Limb (tissue), 2 donors: Measurements from ENCODE around the gene GPATCH2L.

Source experiments
- DNase-seq, 2 donors: peaks; one replicate each; pipeline ENCODE4 v3.0.0-alpha.2; 2016; ENCODE audit errors: extremely low spot score in 2 of 2

Gene GPATCH2L

DNA sequence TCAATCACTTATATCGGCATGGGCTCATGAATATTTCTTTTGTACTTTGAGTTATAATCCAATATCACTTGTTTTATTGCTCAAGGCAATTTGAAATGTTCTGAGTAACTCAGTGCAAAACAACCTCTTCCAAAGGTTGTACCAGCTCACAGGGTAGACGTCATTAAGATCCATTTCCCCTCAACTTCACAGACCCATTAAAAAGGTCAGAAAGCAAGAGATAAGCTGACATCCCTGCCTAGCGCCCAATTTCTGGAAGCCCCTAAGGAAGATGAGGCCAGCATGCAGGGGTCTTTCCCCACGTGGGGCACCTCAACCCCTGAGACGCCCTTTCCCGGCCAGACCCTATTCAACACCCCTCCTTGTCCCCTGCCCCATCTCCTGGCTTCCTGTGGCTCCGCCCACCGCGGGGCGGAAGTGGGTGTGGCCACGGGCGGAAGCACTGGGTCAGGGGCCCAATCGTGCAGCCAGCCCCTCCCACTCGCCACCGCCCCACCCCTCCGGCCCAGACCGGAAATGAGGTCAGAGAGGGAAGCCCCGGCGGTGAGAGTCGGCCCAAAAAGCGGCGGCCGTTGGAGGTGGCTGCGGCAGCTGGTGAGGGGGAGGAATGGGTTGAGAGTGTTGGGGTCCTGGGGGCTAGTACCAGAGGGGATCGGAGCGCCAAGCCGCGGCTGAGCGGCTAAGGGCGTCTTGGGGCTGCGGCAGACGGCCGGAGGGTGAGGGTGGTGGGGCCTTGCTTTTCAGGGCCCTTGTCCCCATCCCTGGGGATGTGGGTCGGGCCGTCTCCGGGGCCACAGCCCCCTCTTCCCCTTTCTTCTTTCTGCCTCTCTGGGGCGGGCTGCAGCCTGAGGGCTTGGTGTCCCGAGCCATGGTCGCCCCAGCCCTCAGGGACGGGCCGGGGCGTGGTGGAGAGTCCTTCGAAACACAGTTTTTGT lies at the start of gene GPATCH2L:
GPATCH2L (plus strand) TSS at position 525 of the 935 bp plus-strand sequence. CDS start 2,442 bp downstream, outside the sequence.
- peak; percentile 90 to 99 for DNase-seq

DNA sequence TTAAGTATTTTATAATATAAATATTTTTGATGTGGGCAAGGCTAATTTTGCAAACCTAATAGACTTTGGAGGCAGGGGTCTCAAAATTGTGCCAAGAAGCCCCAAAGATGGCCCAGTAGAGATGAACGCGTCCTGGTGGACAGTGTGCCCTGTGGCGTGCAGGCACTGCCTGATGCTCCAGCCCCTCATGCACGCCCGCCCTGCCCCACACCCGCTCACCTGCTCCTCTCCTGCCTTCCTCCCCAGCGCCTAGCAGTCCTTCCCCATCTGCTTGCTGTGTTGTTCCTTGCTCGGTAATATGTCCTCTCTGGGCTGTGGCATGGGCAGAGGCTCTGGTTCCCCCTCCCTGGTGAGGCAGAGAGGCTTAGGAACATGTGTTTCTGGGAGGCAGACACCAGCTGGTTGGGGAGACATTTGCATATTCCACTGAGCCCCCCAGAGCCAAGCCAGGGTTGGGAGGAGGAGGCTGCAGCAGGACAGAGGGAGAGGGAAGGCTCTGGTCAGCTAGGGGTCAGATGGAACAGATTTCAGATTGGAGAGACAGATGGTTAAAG lies 46.8 kb upstream of the GPATCH2L start:
- DNase-seq, result no peak

DNA sequence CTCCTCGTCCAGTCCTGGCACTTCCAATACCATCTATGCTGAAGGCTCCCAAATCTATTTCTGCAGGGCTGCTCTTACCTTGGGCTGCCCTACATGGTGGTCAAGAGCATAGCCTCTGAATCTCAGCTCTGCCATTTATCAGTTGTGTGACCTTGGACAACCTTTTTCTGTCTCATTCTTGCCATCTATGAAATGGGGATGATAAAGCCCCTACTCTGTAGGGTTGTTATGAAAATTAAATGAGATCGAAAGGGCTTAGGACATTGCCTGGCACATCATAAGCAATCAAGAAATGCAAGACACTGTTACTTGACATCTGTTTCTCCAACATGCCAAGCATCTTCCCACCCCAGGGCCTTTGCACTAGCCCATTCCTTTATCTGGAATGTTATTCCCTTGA lies 45.5 kb upstream of the GPATCH2L start:
- DNase-seq, result no peak

DNA sequence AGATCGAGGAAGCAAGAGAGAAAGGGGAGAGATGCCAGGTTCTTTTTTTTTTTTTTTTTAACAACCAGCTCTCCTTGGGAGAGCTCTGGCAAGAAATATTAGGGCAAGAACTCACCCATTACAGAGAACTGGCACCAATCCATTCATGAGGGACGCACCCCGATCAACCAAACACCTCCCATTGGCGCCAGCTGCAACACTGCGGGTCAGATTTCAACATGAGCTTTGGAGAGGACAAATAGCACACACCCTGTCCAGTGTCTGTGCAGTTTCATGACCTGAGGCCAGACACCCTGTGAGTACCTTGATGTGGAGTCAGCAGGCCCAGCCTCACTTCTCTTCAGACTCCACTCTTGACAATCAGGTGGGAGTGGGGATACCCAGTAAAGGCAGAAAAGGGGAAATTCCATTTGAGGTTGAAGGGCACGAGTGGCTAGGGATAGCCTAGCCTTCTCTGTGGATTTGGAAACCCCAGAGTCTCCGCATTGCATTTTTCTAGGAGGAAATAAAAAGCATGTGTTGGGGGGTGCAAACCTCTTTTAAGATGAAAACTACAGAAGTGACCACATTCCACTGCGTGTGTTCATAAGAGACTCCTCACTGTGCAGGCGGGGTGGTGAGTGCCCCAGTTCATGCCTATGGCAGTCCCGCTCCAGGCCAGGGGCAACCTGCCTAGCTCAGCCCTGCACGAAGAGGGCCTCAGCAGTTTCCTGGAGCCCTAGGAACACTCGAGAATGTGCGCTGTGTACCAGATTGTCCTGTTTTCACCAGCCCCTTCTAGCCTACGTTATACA lies 42.4 kb upstream of the GPATCH2L start:
- DNase-seq, result no peak

DNA sequence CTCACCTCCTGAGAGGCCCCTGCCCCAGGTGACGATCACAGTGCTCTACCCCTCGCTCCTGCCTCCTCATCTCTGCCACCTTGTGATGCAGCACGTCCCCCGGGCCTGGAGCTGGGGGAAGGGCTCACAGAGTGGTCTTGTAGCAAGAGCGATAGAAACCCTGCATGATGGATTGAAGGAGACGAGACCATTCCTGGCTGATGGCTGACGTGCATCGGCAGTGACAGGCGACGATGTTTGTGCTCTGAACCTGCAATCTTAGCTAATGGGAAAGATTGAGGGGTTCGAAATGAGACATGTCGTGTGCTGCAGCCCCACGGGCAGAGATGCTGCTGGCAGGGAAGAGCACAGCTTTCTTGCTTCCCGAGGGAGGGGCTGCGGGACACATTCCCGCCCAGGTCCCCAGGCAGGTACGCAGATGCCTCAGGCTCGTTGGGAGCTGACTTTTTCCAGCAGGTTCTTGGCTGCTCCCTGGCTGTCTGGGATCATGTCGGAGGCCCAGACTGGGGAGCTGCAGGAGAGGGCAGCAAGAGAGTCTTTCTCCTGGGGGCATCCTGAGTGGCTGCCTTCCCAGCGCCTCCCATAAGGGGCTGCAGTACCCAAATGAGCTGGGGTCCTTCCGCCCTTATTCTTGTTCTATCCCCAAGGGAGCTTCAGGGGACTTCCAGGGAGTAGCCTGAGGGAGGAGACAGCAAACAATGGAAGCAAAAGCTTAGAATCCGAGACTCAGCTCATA lies 38.7 kb upstream of the GPATCH2L start:
- no peak for DNase-seq

DNA sequence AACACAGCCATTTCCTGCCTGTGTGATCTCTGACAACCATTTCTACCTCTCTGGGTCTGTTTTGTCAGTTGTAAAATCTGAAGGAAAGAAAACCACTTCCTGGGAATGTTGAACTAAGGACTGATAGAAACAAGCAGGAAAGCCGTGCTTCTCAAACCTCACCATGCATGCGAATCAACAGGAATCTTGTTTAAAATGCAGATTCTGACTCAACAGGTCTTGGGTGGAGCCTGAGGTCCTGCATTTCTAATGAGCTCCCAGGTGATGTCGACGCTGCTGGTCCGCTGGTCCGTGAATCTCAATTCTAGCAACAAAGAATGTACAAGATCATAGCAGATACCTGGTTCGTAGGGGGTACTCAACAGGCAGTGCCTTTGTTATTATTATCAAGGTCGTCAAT lies 38.0 kb upstream of the GPATCH2L start:
- no peak for DNase-seq

- no peak for DNase-seq
Observed at GRCh38 chr14:76115010-76115422, 36.7 kb upstream of the GPATCH2L start.

- peak in 1 of 2 donors; percentile 58 for DNase-seq
Observed at GRCh38 chr14:76117789-76118484, 33.8 kb upstream of the GPATCH2L start.

DNA sequence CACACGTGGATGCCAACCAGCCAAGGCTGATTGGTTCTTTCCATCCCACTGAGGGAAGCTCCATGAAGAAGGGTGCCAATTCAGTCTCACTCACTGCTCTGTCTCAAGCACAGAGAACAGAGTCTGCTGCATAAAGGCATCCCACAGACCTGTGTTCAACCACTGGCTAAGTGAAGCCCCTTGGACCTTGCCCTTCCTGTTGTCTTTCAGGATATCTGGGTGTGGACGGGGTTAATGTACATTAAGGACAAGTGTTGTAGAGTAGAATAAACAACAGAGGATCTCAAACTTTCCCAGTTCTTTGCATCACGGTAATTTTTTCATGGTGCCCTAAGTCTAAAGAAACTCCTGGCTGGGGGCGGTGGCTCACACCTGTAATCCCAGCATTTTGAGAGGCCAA lies 33.1 kb upstream of the GPATCH2L start:
- no peak for DNase-seq

GRCh38 chr14:76121089-76121748 lies 30.5 kb upstream of the GPATCH2L start:
- no peak for DNase-seq

GRCh38 chr14:76123426-76124225 lies 28.1 kb upstream of the GPATCH2L start:
- DNase-seq, result no peak

DNA sequence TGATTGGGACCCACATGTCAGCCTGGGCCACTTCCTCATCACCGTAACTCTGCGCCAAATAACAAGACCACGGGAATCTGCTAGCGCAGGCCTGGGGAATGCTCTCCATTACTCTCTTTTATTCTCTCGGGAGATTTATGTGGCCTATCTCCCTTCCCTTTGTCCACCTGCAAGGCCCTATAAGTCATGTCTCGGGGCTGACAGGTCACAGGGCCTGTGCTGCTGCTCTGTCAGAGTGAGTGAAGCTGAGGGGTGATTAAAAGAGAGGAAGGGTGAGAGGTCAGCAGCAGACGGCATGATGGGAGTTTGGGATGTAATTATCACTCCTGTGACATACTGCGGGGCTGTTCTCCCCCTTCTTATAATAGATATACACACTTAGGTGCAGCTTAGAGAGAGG lies 26.2 kb upstream of the GPATCH2L start:
- no peak for DNase-seq

- DNase-seq, result no peak
Observed at GRCh38 chr14:76126076-76126475, 25.6 kb upstream of the GPATCH2L start.

- DNase-seq, result no peak
Observed at GRCh38 chr14:76129851-76130576, 21.7 kb upstream of the GPATCH2L start.

- DNase-seq, result no peak
Observed at GRCh38 chr14:76131071-76131965, 20.4 kb upstream of the GPATCH2L start.

DNA sequence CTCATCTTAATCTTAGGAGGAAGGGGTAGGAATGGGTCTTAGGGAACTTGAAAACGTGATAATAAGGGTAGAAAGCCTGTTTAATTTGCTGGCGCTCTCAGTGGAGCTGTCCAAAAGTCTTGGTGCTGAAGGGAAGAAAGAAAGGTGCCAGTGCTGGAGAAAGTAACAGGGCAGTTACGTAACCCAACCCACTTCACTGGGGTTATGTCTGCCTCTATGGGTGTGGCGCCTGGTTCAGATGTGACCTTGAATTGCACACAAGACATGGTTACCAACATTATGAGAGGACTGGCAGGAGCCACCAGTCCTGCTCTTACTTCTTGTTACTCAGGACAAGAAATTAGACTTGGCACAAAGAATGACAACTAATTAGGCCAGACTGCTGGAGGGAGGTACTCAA lies 18.6 kb upstream of the GPATCH2L start:
- DNase-seq, result peak in 1 of 2 donors; percentile 51

- DNase-seq, result no peak
Observed at GRCh38 chr14:76134231-76134630, 17.5 kb upstream of the GPATCH2L start.

- no peak for DNase-seq
Observed at GRCh38 chr14:76135722-76136121, 16.0 kb upstream of the GPATCH2L start.
